Astrocyte of the spinal cord (primary cell): Measurements from ENCODE around the gene TBC1D17.

Experiments
- DNase-seq: peaks from one replicate; pipeline ENCODE4 v3.0.0; 2011; ENCODE audit warnings: low read depth, low spot score
- H3K4me3 ChIP-seq: 2 replicates; pipeline ENCODE4 v1.5.1; 2011; ENCODE audit warnings: low read depth, mild to moderate bottlenecking, low read length, moderate library complexity
- in situ Hi-C: cut with HindIII; loops from 2 replicates; pipeline ENCODE4 v1.10.0; 2017; ENCODE audit warnings: low sequenced_read_pairs
- TF ChIP-seq, protein P1 (sequence below): IDR thresholded peaks from 2 replicates; pipeline ENCODE4 v1.5.1; 2012; ENCODE audit warnings: low read depth, mild to moderate bottlenecking, low read length, inconsistent platforms

Gene TBC1D17

DNA sequence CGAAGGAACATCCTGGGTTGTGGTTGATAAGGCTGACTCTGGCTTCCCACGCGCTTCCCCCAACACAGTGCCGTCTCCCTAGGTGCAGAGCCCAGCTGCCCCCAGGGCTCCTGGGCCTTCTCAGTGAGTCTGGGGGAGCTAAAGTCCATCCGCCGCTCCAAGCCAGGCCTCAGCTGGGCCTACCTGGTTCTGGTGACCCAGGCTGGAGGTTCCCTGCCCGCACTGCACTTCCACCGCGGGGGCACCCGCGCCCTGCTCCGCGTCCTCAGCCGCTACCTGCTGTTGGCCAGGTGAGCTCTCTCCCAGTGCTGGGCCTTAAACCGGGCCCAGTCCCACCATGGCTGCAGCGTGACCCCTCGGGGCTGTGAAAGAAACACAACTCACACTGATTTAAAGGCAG, 3.7 kb downstream of the TBC1D17 start:
- no peak overlapping the region for H3K4me3 ChIP-seq
- TF ChIP-seq, protein P1, sequence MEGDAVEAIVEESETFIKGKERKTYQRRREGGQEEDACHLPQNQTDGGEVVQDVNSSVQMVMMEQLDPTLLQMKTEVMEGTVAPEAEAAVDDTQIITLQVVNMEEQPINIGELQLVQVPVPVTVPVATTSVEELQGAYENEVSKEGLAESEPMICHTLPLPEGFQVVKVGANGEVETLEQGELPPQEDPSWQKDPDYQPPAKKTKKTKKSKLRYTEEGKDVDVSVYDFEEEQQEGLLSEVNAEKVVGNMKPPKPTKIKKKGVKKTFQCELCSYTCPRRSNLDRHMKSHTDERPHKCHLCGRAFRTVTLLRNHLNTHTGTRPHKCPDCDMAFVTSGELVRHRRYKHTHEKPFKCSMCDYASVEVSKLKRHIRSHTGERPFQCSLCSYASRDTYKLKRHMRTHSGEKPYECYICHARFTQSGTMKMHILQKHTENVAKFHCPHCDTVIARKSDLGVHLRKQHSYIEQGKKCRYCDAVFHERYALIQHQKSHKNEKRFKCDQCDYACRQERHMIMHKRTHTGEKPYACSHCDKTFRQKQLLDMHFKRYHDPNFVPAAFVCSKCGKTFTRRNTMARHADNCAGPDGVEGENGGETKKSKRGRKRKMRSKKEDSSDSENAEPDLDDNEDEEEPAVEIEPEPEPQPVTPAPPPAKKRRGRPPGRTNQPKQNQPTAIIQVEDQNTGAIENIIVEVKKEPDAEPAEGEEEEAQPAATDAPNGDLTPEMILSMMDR, result no peak
- DNase-seq, result no peak
- in situ Hi-C loops, result no loop called here

DNA sequence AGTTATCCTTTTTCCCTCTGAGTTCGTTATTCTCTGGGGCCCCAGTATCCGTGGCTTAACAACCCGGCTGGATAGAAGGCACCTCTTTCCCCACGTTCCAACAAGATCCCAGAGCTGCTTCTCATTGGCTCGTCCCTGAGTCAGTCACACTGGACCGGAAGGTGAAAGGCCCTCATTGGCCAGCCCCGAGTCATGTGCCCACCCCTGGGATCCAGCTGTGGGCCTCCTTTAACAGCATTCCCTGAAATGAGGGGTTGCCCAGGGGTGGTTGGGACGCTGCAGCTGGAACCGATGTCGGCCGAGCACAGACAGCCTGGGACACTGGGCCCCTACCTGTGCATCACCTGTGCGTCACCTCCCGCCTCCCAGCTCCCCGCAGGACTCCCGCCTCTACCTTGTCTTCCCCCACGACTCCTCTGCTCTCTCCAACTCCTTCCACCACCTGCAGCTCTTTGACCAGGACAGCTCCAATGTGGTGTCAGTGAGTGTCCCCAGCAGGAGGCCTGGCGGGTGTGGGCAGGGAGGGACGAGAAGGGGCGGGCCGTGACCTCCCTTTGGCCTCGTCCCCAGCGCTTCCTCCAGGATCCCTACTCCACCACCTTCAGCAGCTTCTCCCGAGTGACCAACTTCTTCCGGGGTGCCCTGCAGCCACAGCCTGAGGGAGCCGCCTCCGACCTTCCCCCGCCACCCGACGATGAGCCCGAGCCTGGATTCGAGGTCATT, 4.3 kb downstream of the TBC1D17 start:
- no peak overlapping the region for H3K4me3 ChIP-seq
- in situ Hi-C loops, result no loop called here
- no peak for DNase-seq
- TF ChIP-seq, protein P1, result no peak

DNA sequence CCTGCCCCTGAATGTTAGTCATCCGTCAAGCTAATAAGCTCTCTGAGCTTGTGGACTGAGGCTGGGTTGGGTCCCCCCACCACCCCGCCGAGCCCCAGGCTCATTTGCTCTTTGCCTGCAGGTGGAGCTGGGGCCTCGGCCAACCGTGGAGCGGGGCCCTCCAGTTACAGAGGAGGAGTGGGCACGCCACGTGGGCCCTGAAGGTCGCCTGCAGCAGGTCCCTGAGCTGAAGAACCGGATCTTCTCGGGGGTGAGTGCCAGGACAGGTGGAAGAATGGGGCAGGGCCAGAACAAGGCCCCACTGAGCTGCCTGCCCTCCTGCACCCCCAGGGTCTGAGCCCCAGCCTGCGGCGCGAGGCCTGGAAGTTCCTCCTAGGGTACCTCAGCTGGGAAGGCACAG, 5.1 kb downstream of the TBC1D17 start:
- H3K4me3 ChIP-seq, result no peak overlapping the region
- no peak for DNase-seq
- in situ Hi-C loops, result no loop called here
- TF ChIP-seq, protein P1, result no peak

DNA sequence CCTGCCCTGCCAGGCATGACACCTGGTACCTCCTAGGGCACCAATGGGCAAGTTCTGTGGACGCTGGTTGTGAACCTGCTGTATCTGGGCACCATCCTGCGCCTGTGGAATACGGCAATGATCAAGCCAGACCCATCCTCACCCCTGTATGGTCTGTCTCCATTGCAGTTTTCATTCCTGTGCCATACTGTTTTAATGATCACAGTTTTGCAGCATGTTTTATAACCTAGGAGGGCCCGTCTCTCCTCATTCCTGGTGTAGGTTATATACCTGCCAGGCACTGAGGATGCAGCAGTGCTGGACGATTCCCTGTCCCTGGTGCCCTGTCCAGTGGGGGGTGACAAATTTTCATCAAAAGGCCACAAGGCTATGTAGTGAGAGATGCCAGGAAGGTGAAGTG, 5.6 kb downstream of the TBC1D17 start:
- TF ChIP-seq, protein P1, result no peak
- H3K4me3 ChIP-seq, result no peak overlapping the region
- in situ Hi-C loops, result no loop called here
- no peak for DNase-seq

DNA sequence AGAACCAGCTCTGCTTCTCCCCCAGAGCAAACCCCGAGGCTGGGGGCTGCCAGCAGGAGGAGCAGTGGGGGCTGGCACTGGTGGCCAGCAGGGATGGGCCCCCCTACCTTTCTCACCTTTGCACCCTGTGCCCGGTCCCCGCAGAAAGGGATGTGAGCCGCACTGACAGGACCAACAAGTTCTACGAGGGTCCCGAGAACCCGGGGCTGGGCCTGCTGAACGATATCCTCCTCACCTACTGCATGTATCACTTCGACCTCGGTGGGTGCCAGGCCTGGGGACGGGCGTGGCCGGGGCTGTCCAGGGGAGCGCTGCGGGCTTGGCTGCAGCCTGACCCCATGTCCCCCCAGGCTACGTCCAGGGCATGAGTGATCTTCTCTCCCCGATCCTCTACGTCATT, 6.6 kb downstream of the TBC1D17 start:
- DNase-seq, result no peak
- TF ChIP-seq, protein P1, result no peak
- no peak overlapping the region for H3K4me3 ChIP-seq
- in situ Hi-C loops, result no loop called here

DNA sequence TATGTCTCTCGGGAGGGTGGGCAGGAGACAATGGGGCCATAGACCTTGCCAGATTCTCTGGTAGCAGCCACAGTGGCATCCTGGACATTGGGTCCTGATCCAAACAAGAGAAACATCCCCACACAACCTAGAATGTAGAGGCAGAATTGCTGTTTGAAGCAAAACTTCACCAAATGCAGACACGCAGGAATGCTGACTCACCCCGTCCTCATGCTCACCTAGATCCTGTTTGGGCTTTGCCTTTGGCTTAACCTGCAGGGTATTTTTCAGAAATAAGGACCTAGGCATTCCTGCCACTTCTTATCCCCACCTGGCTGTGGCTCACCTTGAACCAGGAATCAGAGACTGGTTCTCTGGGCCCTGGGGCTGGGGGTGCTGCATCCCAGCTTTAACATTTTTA, 7.3 kb downstream of the TBC1D17 start:
- DNase-seq, result no peak
- no peak overlapping the region for H3K4me3 ChIP-seq
- TF ChIP-seq, protein P1, result no peak
- in situ Hi-C loops, result no loop called here
